ENCODE results near the gene MYOZ3.

Gene MYOZ3

GRCh38 chr5:150647275-150648251 is 13.5 kb upstream of the MYOZ3 start:
- H3K27ac Mint-ChIP-seq, result peak overlapping the region in 1 of 2 donors; percentile 57
- H3K9me3 Mint-ChIP-seq, result no peaks in the 10 kb centered on the region
- no peak overlapping the region for H3K4me3 Mint-ChIP-seq
- no peak for DNase-seq
- H3K27me3 Mint-ChIP-seq, result peaks cover 6% of the 10 kb centered on the region
- ATAC-seq, result no peak
- H3K4me1 Mint-ChIP-seq, result peaks cover 7% of the 10 kb centered on the region

DNA sequence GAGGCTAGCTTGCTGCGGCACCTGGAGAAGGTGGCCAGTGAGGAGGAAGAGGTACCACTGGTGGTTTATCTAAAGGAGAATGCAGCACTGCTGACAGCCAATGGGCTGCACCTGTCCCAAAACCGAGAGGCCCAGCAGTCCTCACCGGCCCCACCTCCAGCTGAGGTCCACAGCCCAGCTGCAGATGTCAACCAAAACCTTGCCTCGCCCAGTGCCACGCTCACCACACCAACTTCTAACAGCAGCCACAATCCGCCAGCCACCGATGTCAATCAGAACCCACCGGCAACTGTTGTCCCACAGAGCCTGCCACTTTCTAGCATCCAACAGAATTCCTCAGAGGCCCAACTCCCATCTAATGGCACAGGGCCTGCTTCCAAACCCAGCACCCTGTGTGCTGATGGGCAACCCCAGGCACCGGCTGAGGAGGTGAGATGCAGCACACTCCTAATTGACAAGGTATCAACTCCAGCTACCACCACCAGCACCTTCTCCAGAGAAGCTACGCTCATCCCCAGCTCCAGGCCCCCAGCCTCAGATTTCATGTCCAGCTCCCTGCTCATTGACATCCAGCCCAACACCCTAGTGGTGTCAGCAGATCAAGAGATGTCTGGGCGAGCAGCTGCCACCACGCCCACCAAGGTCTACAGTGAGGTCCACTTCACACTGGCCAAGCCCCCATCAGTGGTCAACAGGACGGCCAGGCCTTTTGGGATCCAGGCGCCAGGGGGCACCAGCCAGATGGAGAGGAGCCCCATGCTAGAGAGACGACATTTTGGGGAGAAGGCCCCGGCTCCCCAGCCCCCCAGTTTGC is 12.6 kb upstream of the MYOZ3 start:
- Mint-ChIP-seq H3K9me3 (no peaks in the 10 kb centered on the region), H3K27ac (no peak overlapping the region), H3K27me3 (peaks cover 6% of the 10 kb centered on the region), H3K4me3 (no peak overlapping the region), H3K4me1 (peaks cover 7% of the 10 kb centered on the region)
- ATAC-seq, result no peak
- no peak for DNase-seq

GRCh38 chr5:150649108-150650020 is 11.7 kb upstream of the MYOZ3 start:
- Mint-ChIP-seq H3K27ac (no peak overlapping the region), H3K27me3 (peaks cover 4% of the 10 kb centered on the region), H3K9me3 (no peaks in the 10 kb centered on the region), H3K4me1 (peaks cover 7% of the 10 kb centered on the region), H3K4me3 (no peak overlapping the region)
- DNase-seq (no peak), ATAC-seq (no peak)

DNA sequence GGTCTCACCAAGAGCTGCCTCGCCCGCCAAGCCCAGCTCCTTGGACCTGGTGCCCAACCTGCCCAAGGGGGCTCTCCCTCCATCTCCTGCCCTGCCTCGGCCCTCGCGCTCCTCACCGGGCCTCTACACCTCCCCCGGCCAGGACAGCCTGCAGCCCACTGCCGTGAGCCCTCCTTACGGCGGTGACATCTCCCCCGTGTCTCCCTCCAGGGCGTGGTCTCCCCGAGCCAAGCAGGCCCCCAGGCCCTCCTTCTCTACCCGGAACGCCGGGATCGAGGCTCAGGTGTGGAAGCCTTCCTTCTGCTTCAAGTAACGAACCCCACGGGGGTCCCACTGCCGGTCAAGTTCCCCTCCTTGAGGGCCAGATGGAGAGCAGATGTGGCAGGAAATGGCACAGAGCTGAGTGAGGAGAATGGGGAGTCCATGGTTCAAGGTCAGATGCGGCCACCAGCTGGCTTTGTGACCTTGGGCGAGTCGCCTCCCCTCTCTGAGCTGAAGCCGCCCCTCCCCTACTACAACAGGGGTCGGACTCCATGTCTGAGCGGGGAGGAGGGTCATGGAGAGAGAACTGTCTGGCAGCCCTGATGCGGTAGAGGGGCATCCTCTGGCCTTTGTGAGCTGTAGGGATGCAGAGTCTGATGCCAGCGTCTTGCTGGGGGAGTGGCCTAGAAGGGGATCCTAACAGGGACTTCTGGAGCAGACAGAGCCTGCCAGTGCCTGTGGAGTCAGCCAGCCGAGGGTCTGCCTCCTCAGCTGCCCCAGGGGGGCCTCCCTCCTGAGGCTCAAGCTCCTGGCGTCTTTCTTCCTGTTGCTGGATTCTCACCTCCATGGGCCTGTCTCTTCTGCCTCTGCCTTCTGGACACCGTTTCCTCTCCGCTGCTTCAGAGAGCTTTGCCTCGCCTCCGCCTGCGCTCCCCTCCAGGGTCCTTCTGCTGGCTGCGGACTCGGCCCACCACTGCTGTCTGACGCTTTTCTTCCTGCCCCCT is 10.7 kb upstream of the MYOZ3 start:
- H3K4me1 Mint-ChIP-seq, result peaks cover 7% of the 10 kb centered on the region
- no peaks in the 10 kb centered on the region for H3K27me3 Mint-ChIP-seq
- no peak overlapping the region for H3K4me3 Mint-ChIP-seq
- no peaks in the 10 kb centered on the region for H3K9me3 Mint-ChIP-seq
- no peak for DNase-seq
- peak overlapping the region; percentile 43 to 58 for H3K27ac Mint-ChIP-seq
- peak; percentile 34 for ATAC-seq

DNA sequence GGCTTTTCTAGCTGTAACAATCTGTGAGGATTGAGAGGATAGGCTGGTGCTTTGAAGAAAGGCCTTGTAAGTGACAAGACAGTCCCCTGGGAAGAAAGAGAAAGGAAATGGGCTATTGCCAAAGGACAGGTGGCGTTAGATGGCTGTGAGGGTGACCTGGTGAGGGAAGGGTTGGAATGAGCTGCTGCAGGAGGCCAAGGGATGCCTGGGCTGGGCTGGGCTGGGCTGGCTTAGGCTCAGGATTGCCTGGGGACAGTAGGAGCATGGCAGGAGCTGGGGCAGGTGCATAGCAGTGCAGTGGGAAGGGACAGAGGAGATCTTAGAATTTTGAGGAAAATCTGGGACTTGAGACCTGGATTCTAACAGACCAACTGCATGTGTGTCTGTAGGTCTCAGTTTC is 9.7 kb upstream of the MYOZ3 start:
- Mint-ChIP-seq H3K27ac (no peak overlapping the region), H3K4me1 (peaks cover 7% of the 10 kb centered on the region), H3K4me3 (no peak overlapping the region), H3K9me3 (no peaks in the 10 kb centered on the region), H3K27me3 (no peaks in the 10 kb centered on the region)
- ATAC-seq (no peak), DNase-seq (no peak)

GRCh38 chr5:150651924-150652671 is 9.0 kb upstream of the MYOZ3 start:
- no peak overlapping the region for H3K4me3 Mint-ChIP-seq
- H3K4me1 Mint-ChIP-seq, result peaks cover 13% of the 10 kb centered on the region
- H3K9me3 Mint-ChIP-seq, result no peaks in the 10 kb centered on the region
- no peak for ATAC-seq
- no peak for DNase-seq
- H3K27me3 Mint-ChIP-seq, result no peaks in the 10 kb centered on the region
- no peak overlapping the region for H3K27ac Mint-ChIP-seq

DNA sequence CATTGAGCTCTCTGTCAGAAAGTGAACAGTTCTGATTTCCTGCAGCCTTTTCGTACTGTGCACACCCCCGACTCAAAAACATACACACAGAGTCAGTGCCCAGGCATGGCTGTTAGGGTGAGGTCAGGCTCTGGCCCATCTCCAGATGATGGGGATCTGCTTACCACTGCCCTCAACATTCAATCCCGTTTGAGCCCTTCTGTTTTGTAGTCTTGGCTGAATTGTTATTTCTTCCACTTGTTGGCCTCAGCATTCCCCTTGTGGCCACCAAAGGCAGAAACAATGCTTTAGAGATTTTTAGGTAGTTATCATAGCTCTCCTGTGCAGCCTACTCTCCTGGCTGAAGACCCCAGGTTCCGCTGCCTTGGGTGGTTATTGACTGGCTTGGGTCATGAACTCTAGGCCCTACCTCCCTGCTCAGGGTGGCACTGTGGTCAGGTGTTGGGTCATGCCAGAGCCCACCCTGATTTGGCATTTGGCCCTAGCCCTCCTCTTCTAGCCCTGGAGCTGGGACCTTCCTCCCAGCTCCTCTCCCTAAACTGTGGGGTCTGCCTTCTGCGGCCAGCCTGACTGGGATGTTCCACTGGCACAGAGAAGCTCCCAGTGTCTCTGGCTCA is 7.8 kb upstream of the MYOZ3 start:
- Mint-ChIP-seq H3K27me3 (no peaks in the 10 kb centered on the region), H3K4me1 (peaks cover 19% of the 10 kb centered on the region), H3K9me3 (no peaks in the 10 kb centered on the region), H3K27ac (no peak overlapping the region), H3K4me3 (no peak overlapping the region)
- no peak for ATAC-seq
- no peak for DNase-seq

GRCh38 chr5:150653762-150654556 is 7.1 kb upstream of the MYOZ3 start:
- Mint-ChIP-seq H3K27ac (no peak overlapping the region), H3K27me3 (no peaks in the 10 kb centered on the region), H3K4me1 (peaks cover 19% of the 10 kb centered on the region), H3K4me3 (no peak overlapping the region), H3K9me3 (no peaks in the 10 kb centered on the region)
- DNase-seq (no peak), ATAC-seq (no peak)

DNA sequence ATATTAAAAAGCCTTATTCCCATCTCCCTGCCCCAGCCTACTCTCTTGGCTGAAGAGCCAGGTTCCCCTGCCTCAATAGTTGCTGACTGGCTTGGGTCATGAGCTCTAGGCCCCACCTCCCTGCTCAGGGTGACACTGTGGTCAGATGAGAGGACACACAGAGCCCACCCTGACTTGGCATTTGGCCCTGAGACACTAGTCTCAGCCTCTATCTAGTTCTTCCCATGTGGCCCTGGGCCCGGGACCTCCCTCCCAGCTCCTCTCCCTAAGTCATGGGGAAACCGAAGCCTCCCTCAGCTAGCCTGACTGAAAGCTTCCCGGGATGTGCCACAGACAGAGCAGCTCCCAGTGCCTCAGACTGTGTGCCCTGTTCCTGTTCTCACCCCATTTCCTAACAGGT is 5.8 kb upstream of the MYOZ3 start:
- ATAC-seq (no peak), DNase-seq (no peak)
- Mint-ChIP-seq H3K4me3 (no peak overlapping the region), H3K9me3 (no peaks in the 10 kb centered on the region), H3K27ac (no peak overlapping the region), H3K27me3 (no peaks in the 10 kb centered on the region), H3K4me1 (peaks cover 19% of the 10 kb centered on the region)

- Mint-ChIP-seq H3K27me3 (peaks cover 6% of the 10 kb centered on the region), H3K27ac (peak overlapping the region in 1 of 2 donors; percentile 86), H3K9me3 (no peaks in the 10 kb centered on the region), H3K4me3 (peak overlapping the region; percentile 81 to 91), H3K4me1 (peaks cover 12% of the 10 kb centered on the region)
- DNase-seq (peak; percentile 76 to 80), ATAC-seq (peak; percentile 74)
Observed at GRCh38 chr5:150656191-150657132, 4.6 kb upstream of the MYOZ3 start.

DNA sequence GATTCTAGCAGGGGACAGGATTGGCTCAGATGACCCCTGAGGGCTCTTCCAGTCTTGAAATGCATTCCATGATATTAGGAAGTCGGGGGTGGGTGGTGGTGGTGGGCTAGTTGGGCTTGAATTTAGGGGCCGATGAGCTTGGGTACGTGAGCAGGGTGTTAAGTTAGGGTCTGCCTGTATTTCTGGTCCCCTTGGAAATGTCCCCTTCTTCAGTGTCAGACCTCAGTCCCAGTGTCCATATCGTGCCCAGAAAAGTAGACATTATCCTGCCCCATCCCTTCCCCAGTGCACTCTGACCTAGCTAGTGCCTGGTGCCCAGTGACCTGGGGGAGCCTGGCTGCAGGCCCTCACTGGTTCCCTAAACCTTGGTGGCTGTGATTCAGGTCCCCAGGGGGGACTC is 2.9 kb upstream of the MYOZ3 start:
- no peak overlapping the region for H3K4me3 Mint-ChIP-seq
- no peaks in the 10 kb centered on the region for H3K9me3 Mint-ChIP-seq
- H3K27ac Mint-ChIP-seq, result no peak overlapping the region
- DNase-seq, result no peak
- H3K27me3 Mint-ChIP-seq, result peaks cover 14% of the 10 kb centered on the region
- no peak for ATAC-seq
- peaks cover 12% of the 10 kb centered on the region for H3K4me1 Mint-ChIP-seq

- Mint-ChIP-seq H3K4me1 (peaks cover 12% of the 10 kb centered on the region), H3K9me3 (no peaks in the 10 kb centered on the region), H3K4me3 (no peak overlapping the region), H3K27me3 (peaks cover 14% of the 10 kb centered on the region), H3K27ac (no peak overlapping the region)
- DNase-seq, result no peak
- no peak for ATAC-seq
Observed at GRCh38 chr5:150658699-150659265, 2.3 kb upstream of the MYOZ3 start.

All from stimulated activated naive CD8-positive, alpha-beta T cell treated with anti-CD3 and anti-CD28 coated beads, Interleukin-15, amount 100 ng/mL, for 72 hours (primary cell).